Breast epithelium (tissue), 3 donors: Measurements from ENCODE around the gene CACHD1.

ENCODE experiments used
- POLR2A ChIP-seq: fragments of 450-650 bp; IDR thresholded peaks from one replicate; pipeline ENCODE4 v1.6.1; 2016; ENCODE audit warnings: antibody characterized with exemption, mild to moderate bottlenecking, moderate library complexity
- POLR2AphosphoS5 ChIP-seq, 3 donors: sonication (generic); formaldehyde crosslinking; IDR thresholded peaks; one replicate each; pipeline ENCODE4 v1.6.1; 2017; ENCODE audit warnings: antibody characterized with exemption in 3 of 3
- TF ChIP-seq, protein P1 (sequence below), 3 donors: fragments of 450-650 bp; IDR thresholded peaks; one replicate each; pipeline ENCODE4 v1.5.1; 2016 to 2017; ENCODE audit warnings: antibody characterized with exemption in 3 of 3, mild to moderate bottlenecking in 3 of 3, moderate library complexity in 3 of 3

DNA sequence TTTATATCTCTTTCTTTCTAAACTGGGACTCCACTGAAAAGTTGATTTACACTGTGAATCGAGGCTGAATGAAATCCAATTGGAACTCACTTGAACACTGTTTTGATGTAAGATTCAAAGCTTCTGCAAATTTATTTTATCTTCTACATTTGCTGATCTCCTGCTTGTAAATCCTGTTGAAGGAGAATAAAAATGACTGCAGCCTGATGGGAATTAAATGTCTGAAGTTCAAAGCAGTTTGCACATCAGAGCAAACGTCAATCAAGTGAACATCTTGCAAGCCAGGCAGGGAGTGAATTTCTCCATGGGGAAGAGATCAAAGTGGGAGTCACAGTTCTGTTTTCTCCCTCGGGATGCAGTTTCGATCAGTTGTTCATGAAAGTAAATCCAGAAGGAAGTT, 127.2 kb downstream of the CACHD1 start:
- TF ChIP-seq, protein P1, sequence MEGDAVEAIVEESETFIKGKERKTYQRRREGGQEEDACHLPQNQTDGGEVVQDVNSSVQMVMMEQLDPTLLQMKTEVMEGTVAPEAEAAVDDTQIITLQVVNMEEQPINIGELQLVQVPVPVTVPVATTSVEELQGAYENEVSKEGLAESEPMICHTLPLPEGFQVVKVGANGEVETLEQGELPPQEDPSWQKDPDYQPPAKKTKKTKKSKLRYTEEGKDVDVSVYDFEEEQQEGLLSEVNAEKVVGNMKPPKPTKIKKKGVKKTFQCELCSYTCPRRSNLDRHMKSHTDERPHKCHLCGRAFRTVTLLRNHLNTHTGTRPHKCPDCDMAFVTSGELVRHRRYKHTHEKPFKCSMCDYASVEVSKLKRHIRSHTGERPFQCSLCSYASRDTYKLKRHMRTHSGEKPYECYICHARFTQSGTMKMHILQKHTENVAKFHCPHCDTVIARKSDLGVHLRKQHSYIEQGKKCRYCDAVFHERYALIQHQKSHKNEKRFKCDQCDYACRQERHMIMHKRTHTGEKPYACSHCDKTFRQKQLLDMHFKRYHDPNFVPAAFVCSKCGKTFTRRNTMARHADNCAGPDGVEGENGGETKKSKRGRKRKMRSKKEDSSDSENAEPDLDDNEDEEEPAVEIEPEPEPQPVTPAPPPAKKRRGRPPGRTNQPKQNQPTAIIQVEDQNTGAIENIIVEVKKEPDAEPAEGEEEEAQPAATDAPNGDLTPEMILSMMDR (IDR thresholded peaks at IDR 0.05) = no peak
- no peak for TF ChIP-seq POLR2A
- no peak for TF ChIP-seq POLR2AphosphoS5 (IDR thresholded peaks at IDR 0.05)
